ENCODE data around the gene ADGRL4. TPM values are rescaled to one million over a fixed set of nuclear protein-coding genes. Genes with fewer than 3 reads are reported as not detected.
"Not testable (repeated sequence)": the region's sequence is repeated elsewhere in the genome, so short reads cannot be mapped to it uniquely, and the experiment has no call there.

The ADGRL4 gene
- total and polyA plus RNA-seq, 5 experiments from 2014 or later = not detected

- Mint-ChIP-seq H3K4me1 (no peaks in the 10 kb centered on the region), H3K4me3 (no peak overlapping the region), H3K27me3 (peaks cover 0 to 3% (median 0%) of the 10 kb centered on the region in 5 donors), H3K36me3 (no peaks in the 10 kb centered on the region), H3K27ac (no peak overlapping the region), H3K9me3 (no peaks in the 10 kb centered on the region)
- DNase-seq (no peak), ATAC-seq (no peak)
- POLR2A ChIA-PET = no interaction called here
Observed at GRCh38 chr1:78902641-78903040, 103.9 kb downstream of the ADGRL4 start.

GRCh38 chr1:78894811-78895210 is 111.7 kb downstream of the ADGRL4 start:
- H3K9me3 Mint-ChIP-seq = no peaks in the 10 kb centered on the region
- H3K4me3 Mint-ChIP-seq = no peak overlapping the region
- no peak for DNase-seq
- no peaks in the 10 kb centered on the region for H3K36me3 Mint-ChIP-seq
- H3K27ac Mint-ChIP-seq = no peak overlapping the region
- POLR2A ChIA-PET = no interaction called here
- no peak for ATAC-seq
- H3K27me3 Mint-ChIP-seq = no peaks in the 10 kb centered on the region
- H3K4me1 Mint-ChIP-seq = no peaks in the 10 kb centered on the region

GRCh38 chr1:78892260-78892840 is 114.2 kb downstream of the ADGRL4 start:
- DNase-seq = no peak
- H3K27me3 Mint-ChIP-seq = no peaks in the 10 kb centered on the region
- POLR2A ChIA-PET = no interaction called here
- no peak for ATAC-seq
- no peaks in the 10 kb centered on the region for H3K9me3 Mint-ChIP-seq
- H3K36me3 Mint-ChIP-seq = no peaks in the 10 kb centered on the region
- no peaks in the 10 kb centered on the region for H3K4me1 Mint-ChIP-seq
- H3K4me3 Mint-ChIP-seq = no peak overlapping the region
- no peak overlapping the region for H3K27ac Mint-ChIP-seq

GRCh38 chr1:78887458-78887857 is 119.1 kb downstream of the ADGRL4 start:
- Mint-ChIP-seq H3K27me3 (peaks cover 0 to 2% (median 0%) of the 10 kb centered on the region in 5 donors), H3K9me3 (no peaks in the 10 kb centered on the region), H3K27ac (no peak overlapping the region), H3K36me3 (no peaks in the 10 kb centered on the region), H3K4me3 (no peak overlapping the region), H3K4me1 (no peaks in the 10 kb centered on the region)
- POLR2A ChIA-PET = no interaction called here
- no peak for DNase-seq
- ATAC-seq = no peak

- H3K27ac Mint-ChIP-seq = no peak overlapping the region
- H3K4me3 Mint-ChIP-seq = no peak overlapping the region
- H3K36me3 Mint-ChIP-seq = no peaks in the 10 kb centered on the region
- POLR2A ChIA-PET = no interaction called here
- no peaks in the 10 kb centered on the region for H3K9me3 Mint-ChIP-seq
- no peaks in the 10 kb centered on the region for H3K4me1 Mint-ChIP-seq
- no peak for ATAC-seq
- H3K27me3 Mint-ChIP-seq = peaks cover 0 to 2% (median 0%) of the 10 kb centered on the region in 5 donors
- DNase-seq = no peak
Observed at GRCh38 chr1:78884685-78885452, 121.7 kb downstream of the ADGRL4 start.

- DNase-seq (no peak), ATAC-seq (no peak)
- Mint-ChIP-seq H3K4me3 (no peak overlapping the region), H3K36me3 (no peaks in the 10 kb centered on the region), H3K9me3 (no peaks in the 10 kb centered on the region), H3K4me1 (no peaks in the 10 kb centered on the region), H3K27ac (no peak overlapping the region), H3K27me3 (no peaks in the 10 kb centered on the region)
- POLR2A ChIA-PET = no interaction called here
Observed at GRCh38 chr1:78880223-78880622, 126.3 kb downstream of the ADGRL4 start.

GRCh38 chr1:78875986-78876385 is 130.5 kb downstream of the ADGRL4 start:
- H3K27me3 Mint-ChIP-seq, H3K4me1 Mint-ChIP-seq, H3K27ac Mint-ChIP-seq, DNase-seq, H3K36me3 Mint-ChIP-seq, ATAC-seq, POLR2A ChIA-PET, H3K9me3 Mint-ChIP-seq, H3K4me3 Mint-ChIP-seq: not testable (repeated sequence)

- H3K9me3 Mint-ChIP-seq, DNase-seq, H3K36me3 Mint-ChIP-seq, POLR2A ChIA-PET, ATAC-seq, H3K27me3 Mint-ChIP-seq, H3K4me1 Mint-ChIP-seq, H3K4me3 Mint-ChIP-seq: not testable (repeated sequence)
- peak overlapping the region in 1 of 10 donors; percentile 1 for H3K27ac Mint-ChIP-seq
Observed at GRCh38 chr1:78872801-78873200, 133.7 kb downstream of the ADGRL4 start.

GRCh38 chr1:78871249-78871648 is 135.3 kb downstream of the ADGRL4 start:
- no peak overlapping the region for H3K27ac Mint-ChIP-seq
- ATAC-seq (no peak), DNase-seq (no peak)
- H3K4me1 Mint-ChIP-seq = no peaks in the 10 kb centered on the region
- no peak overlapping the region for H3K4me3 Mint-ChIP-seq
- H3K27me3 Mint-ChIP-seq = no peaks in the 10 kb centered on the region
- H3K36me3 Mint-ChIP-seq = no peaks in the 10 kb centered on the region
- POLR2A ChIA-PET = no interaction called here
- peaks cover 0 to 2% (median 0%) of the 10 kb centered on the region in 9 donors for H3K9me3 Mint-ChIP-seq

- H3K4me1 Mint-ChIP-seq = no peaks in the 10 kb centered on the region
- H3K36me3 Mint-ChIP-seq = no peaks in the 10 kb centered on the region
- POLR2A ChIA-PET = no interaction called here
- no peak overlapping the region for H3K4me3 Mint-ChIP-seq
- peaks cover 0 to 3% (median 0%) of the 10 kb centered on the region in 9 donors for H3K9me3 Mint-ChIP-seq
- DNase-seq = no peak
- no peaks in the 10 kb centered on the region for H3K27me3 Mint-ChIP-seq
- no peak for ATAC-seq
- H3K27ac Mint-ChIP-seq = no peak overlapping the region
Observed at GRCh38 chr1:78869136-78869535, 137.4 kb downstream of the ADGRL4 start.

- H3K9me3 Mint-ChIP-seq = peaks cover 0 to 5% (median 0%) of the 10 kb centered on the region in 9 donors
- H3K27ac Mint-ChIP-seq = no peak overlapping the region
- POLR2A ChIA-PET = no interaction called here
- no peaks in the 10 kb centered on the region for H3K36me3 Mint-ChIP-seq
- no peak for ATAC-seq
- H3K27me3 Mint-ChIP-seq = peaks cover 0 to 6% (median 2%) of the 10 kb centered on the region in 5 donors
- H3K4me3 Mint-ChIP-seq = no peak overlapping the region
- no peak for DNase-seq
- H3K4me1 Mint-ChIP-seq = no peaks in the 10 kb centered on the region
Observed at GRCh38 chr1:78864175-78864574, 142.4 kb downstream of the ADGRL4 start.

GRCh38 chr1:78856096-78856495 is 150.4 kb downstream of the ADGRL4 start:
- Mint-ChIP-seq H3K4me3 (no peak overlapping the region), H3K4me1 (no peaks in the 10 kb centered on the region), H3K27me3 (peaks cover 0 to 12% (median 9%) of the 10 kb centered on the region in 5 donors), H3K27ac (no peak overlapping the region), H3K36me3 (no peaks in the 10 kb centered on the region), H3K9me3 (peaks cover 0 to 9% (median 5%) of the 10 kb centered on the region in 9 donors)
- POLR2A ChIA-PET = no interaction called here
- ATAC-seq = no peak
- no peak for DNase-seq

GRCh38 chr1:78855258-78855657 is 151.3 kb downstream of the ADGRL4 start:
- no peak overlapping the region for H3K4me3 Mint-ChIP-seq
- no peak for DNase-seq
- ATAC-seq = no peak
- H3K27me3 Mint-ChIP-seq = peaks cover 0 to 13% (median 9%) of the 10 kb centered on the region in 5 donors
- no peaks in the 10 kb centered on the region for H3K4me1 Mint-ChIP-seq
- H3K27ac Mint-ChIP-seq = no peak overlapping the region
- peaks cover 0 to 9% (median 5%) of the 10 kb centered on the region in 9 donors for H3K9me3 Mint-ChIP-seq
- POLR2A ChIA-PET = no interaction called here
- H3K36me3 Mint-ChIP-seq = no peaks in the 10 kb centered on the region

- Mint-ChIP-seq H3K27me3 (peaks cover 0 to 13% (median 9%) of the 10 kb centered on the region in 5 donors), H3K9me3 (peaks cover 0 to 8% (median 5%) of the 10 kb centered on the region in 9 donors), H3K4me3 (no peak overlapping the region), H3K4me1 (no peaks in the 10 kb centered on the region), H3K27ac (no peak overlapping the region), H3K36me3 (no peaks in the 10 kb centered on the region)
- POLR2A ChIA-PET = no interaction called here
- ATAC-seq (no peak), DNase-seq (no peak)
Observed at GRCh38 chr1:78854556-78854955, 152.0 kb downstream of the ADGRL4 start.

Measured in naive thymus-derived CD8-positive, alpha-beta T cell (primary cell).